HepG2 (cell line): ENCODE measurements around the gene DUSP16. TPM values are rescaled to one million over a fixed set of nuclear protein-coding genes. Genes with fewer than 3 reads are reported as not detected.

Experiments used
- ATF1 ChIP-seq: IDR thresholded peaks from 2 replicates; pipeline ENCODE4 v1.6.1; 2016; ENCODE audit warnings: mild to moderate bottlenecking, control low read depth
- CREM ChIP-seq, 2 experiments: sonication (generic) in 1 of 2; formaldehyde crosslinking in 1 of 2; IDR thresholded peaks; 2 replicates each; pipeline versions ENCODE4 v1.4.0 to v1.6.1; 2016 to 2020; ENCODE audit warnings: antibody characterized with exemption in 1 of 2, mild to moderate bottlenecking in 1 of 2, missing genetic modification reagents in 1 of 2
- ELF3 ChIP-seq: IDR thresholded peaks from 2 replicates; pipeline ENCODE4 v1.6.1; 2016; ENCODE audit warnings: missing genetic modification reagents, missing compliant biosample characterization
- HNF1B ChIP-seq: sonication (generic); formaldehyde crosslinking; IDR thresholded peaks from 2 replicates; pipeline ENCODE4 v1.5.1; 2020; ENCODE audit warnings: mild to moderate bottlenecking, moderate library complexity, missing genetic modification reagents
- HOXA3 ChIP-seq: sonication (generic); formaldehyde crosslinking; IDR thresholded peaks from 2 replicates; pipeline ENCODE4 v1.5.0; 2020; ENCODE audit warnings: missing genetic modification reagents
- KLF13 ChIP-seq: sonication (generic); formaldehyde crosslinking; IDR thresholded peaks from 2 replicates; pipeline ENCODE4 v1.4.0; 2020; ENCODE audit warnings: mild to moderate bottlenecking, missing genetic modification reagents
- MXD3 ChIP-seq: IDR thresholded peaks from 2 replicates; pipeline ENCODE4 v1.6.1; 2016; ENCODE audit warnings: mild to moderate bottlenecking, missing biosample characterization, missing genetic modification reagents
- NFE2L1 ChIP-seq: sonication (generic); formaldehyde crosslinking; IDR thresholded peaks from 2 replicates; pipeline ENCODE4 v1.4.0; 2020; ENCODE audit warnings: missing genetic modification reagents, mild to moderate bottlenecking, borderline replicate concordance
- NKX3-1 ChIP-seq: sonication (generic); formaldehyde crosslinking; IDR thresholded peaks from 2 replicates; pipeline ENCODE4 v1.5.0; 2020; ENCODE audit warnings: missing genetic modification reagents
- RBM22 ChIP-seq: fragments of 200-400 bp; formaldehyde crosslinking; optimal IDR thresholded peaks from 2 replicates; pipeline ENCODE3; 2017; ENCODE audit warnings: mild to moderate bottlenecking, low read length, moderate library complexity
- SP140L ChIP-seq: sonication (generic); formaldehyde crosslinking; IDR thresholded peaks from 2 replicates; pipeline ENCODE4 v1.4.0; 2020; ENCODE audit warnings: missing genetic modification reagents, borderline replicate concordance
- SRSF1 ChIP-seq: fragments of 200-400 bp; formaldehyde crosslinking; optimal IDR thresholded peaks from 2 replicates; pipeline ENCODE3; 2017; ENCODE audit warnings: mild to moderate bottlenecking, low read depth, low read length, moderate library complexity
- STAT5B ChIP-seq: sonication (generic); formaldehyde crosslinking; IDR thresholded peaks from 2 replicates; pipeline ENCODE4 v1.4.0; 2020; ENCODE audit warnings: missing genetic modification reagents
- TP53 ChIP-seq: sonication (generic); formaldehyde crosslinking; conservative IDR thresholded peaks from 2 replicates; pipeline ENCODE4 v1.4.0; 2020; ENCODE audit warnings: missing genetic modification reagents
- ZBTB7A ChIP-seq: sonication (generic); formaldehyde crosslinking; IDR thresholded peaks from 2 replicates; pipeline ENCODE4 v1.8.0; 2022; ENCODE audit warnings: mild to moderate bottlenecking, missing genetic modification reagents
- ZKSCAN8 ChIP-seq: IDR thresholded peaks from 2 replicates; pipeline ENCODE4 v1.6.1; 2016; ENCODE audit warnings: borderline replicate concordance, missing genetic modification reagents, missing compliant biosample characterization
- ZNF205 ChIP-seq: IDR thresholded peaks from 2 replicates; pipeline ENCODE4 v1.6.1; 2018; ENCODE audit warnings: missing biosample characterization, missing genetic modification reagents
- ZNF234 ChIP-seq: sonication (generic); formaldehyde crosslinking; conservative IDR thresholded peaks from 2 replicates; pipeline ENCODE4 v1.5.1; 2020; ENCODE audit warnings: mild to moderate bottlenecking, missing genetic modification reagents
- ZNF282 ChIP-seq: fragments of 450-650 bp; IDR thresholded peaks from 2 replicates; pipeline ENCODE4 v1.6.1; 2018; ENCODE audit not compliant: partially characterized antibody
- ZNF598 ChIP-seq: sonication (generic); formaldehyde crosslinking; IDR thresholded peaks from 2 replicates; pipeline ENCODE4 v1.5.1; 2020; ENCODE audit warnings: mild to moderate bottlenecking, missing genetic modification reagents, borderline replicate concordance
- polyA plus RNA-seq, 8 experiments: library from polyadenylated mRNA; depleted of rRNA in 3 of 8; stranded (reverse) in 7 of 8; unstranded in 1 of 8; fragments of >200 nt; fragmentation: Illumina TruSeq in 4 of 8; extraction: Trizol in 4 of 8; gene quantifications; 2 replicates each; pipeline versions ENCODE4 v1.2.1 to v1.2.3, GENCODE V29; 2011 to 2016; ENCODE audit warnings: low read depth in 4 of 8, missing spikeins in 1 of 8, mixed read lengths in 1 of 8; ENCODE audit not compliant: insufficient read depth in 1 of 8
- total RNA-seq, 5 experiments: library from RNA; depleted of rRNA; stranded (reverse); fragments of >200 nt; fragmentation: Illumina TruSeq; extraction: Trizol; gene quantifications; 2 replicates each; pipeline ENCODE4 v1.2.3, GENCODE V29; 2016; ENCODE audit warnings: low read depth in 1 of 5
- TF ChIP-seq, protein P1 (sequence below): sonication (generic); formaldehyde crosslinking; IDR thresholded peaks from 2 replicates; pipeline ENCODE4 v1.8.0; 2023; ENCODE audit warnings: mild to moderate bottlenecking, missing genetic modification reagents
- TF ChIP-seq, protein P2 (sequence below): sonication (generic); formaldehyde crosslinking; conservative IDR thresholded peaks from 2 replicates; pipeline ENCODE4 v1.8.0; 2022; ENCODE audit warnings: low read depth, missing genetic modification reagents
- TF ChIP-seq, protein P3 (sequence below), 2 experiments: IDR thresholded peaks; 2 replicates each; pipeline ENCODE4 v1.6.1; 2011 to 2012; ENCODE audit warnings: low read length in 2 of 2, borderline replicate concordance in 1 of 2, low read depth in 1 of 2, mild to moderate bottlenecking in 1 of 2, moderate library complexity in 1 of 2

Gene DUSP16
- total and polyA plus RNA-seq, 2 of the 13 experiments (the other 11 are each of a cell fraction or from before 2014, with no cell fraction given): 45.7 to 46.6 TPM

- TF ChIP-seq, protein P1, sequence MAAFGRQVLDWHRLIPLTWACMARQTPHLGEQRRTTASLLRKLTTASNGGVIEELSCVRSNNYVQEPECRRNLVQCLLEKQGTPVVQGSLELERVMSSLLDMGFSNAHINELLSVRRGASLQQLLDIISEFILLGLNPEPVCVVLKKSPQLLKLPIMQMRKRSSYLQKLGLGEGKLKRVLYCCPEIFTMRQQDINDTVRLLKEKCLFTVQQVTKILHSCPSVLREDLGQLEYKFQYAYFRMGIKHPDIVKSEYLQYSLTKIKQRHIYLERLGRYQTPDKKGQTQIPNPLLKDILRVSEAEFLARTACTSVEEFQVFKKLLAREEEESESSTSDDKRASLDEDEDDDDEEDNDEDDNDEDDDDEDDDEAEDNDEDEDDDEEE (CRISPR knock-in tag): no peak
- no peak for TF ChIP-seq STAT5B (CRISPR knock-in tag)
- TF ChIP-seq NFE2L1 (CRISPR knock-in tag): no peak
- TF ChIP-seq MXD3 (CRISPR knock-in tag): no peak
- peak; percentile 75; the same call in 1 of the 2 replicates for TF ChIP-seq ZKSCAN8 (CRISPR knock-in tag)
- TF ChIP-seq TP53 (CRISPR knock-in tag): no peak
- TF ChIP-seq KLF13: no peak
- no peak for TF ChIP-seq ZNF282
- peak; percentile 86 for TF ChIP-seq RBM22
- TF ChIP-seq HNF1B (CRISPR knock-in tag): peak; percentile 90
- TF ChIP-seq HOXA3 (CRISPR knock-in tag): peak; percentile 74
- TF ChIP-seq ZBTB7A (CRISPR knock-in tag): no peak
- no peak for TF ChIP-seq ZNF234 (CRISPR knock-in tag)
- TF ChIP-seq ZNF598: no peak
- TF ChIP-seq NKX3-1: no peak; the same call in 1 of the 2 replicates
- peak; percentile 68 for TF ChIP-seq ELF3 (CRISPR knock-in tag)
- no peak for TF ChIP-seq SRSF1
- TF ChIP-seq, protein P2, sequence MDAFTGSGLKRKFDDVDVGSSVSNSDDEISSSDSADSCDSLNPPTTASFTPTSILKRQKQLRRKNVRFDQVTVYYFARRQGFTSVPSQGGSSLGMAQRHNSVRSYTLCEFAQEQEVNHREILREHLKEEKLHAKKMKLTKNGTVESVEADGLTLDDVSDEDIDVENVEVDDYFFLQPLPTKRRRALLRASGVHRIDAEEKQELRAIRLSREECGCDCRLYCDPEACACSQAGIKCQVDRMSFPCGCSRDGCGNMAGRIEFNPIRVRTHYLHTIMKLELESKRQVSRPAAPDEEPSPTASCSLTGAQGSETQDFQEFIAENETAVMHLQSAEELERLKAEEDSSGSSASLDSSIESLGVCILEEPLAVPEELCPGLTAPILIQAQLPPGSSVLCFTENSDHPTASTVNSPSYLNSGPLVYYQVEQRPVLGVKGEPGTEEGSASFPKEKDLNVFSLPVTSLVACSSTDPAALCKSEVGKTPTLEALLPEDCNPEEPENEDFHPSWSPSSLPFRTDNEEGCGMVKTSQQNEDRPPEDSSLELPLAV (CRISPR knock-in tag): no peak
- TF ChIP-seq CREM (IDR thresholded peaks at IDR 0.05): peak; percentile 90
- TF ChIP-seq CREM (CRISPR knock-in tag; IDR thresholded peaks at IDR 0.05): no peak
- TF ChIP-seq SP140L: no peak
- TF ChIP-seq, protein P3, sequence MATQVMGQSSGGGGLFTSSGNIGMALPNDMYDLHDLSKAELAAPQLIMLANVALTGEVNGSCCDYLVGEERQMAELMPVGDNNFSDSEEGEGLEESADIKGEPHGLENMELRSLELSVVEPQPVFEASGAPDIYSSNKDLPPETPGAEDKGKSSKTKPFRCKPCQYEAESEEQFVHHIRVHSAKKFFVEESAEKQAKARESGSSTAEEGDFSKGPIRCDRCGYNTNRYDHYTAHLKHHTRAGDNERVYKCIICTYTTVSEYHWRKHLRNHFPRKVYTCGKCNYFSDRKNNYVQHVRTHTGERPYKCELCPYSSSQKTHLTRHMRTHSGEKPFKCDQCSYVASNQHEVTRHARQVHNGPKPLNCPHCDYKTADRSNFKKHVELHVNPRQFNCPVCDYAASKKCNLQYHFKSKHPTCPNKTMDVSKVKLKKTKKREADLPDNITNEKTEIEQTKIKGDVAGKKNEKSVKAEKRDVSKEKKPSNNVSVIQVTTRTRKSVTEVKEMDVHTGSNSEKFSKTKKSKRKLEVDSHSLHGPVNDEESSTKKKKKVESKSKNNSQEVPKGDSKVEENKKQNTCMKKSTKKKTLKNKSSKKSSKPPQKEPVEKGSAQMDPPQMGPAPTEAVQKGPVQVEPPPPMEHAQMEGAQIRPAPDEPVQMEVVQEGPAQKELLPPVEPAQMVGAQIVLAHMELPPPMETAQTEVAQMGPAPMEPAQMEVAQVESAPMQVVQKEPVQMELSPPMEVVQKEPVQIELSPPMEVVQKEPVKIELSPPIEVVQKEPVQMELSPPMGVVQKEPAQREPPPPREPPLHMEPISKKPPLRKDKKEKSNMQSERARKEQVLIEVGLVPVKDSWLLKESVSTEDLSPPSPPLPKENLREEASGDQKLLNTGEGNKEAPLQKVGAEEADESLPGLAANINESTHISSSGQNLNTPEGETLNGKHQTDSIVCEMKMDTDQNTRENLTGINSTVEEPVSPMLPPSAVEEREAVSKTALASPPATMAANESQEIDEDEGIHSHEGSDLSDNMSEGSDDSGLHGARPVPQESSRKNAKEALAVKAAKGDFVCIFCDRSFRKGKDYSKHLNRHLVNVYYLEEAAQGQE (IDR thresholded peaks at IDR 0.05; ENCODE audit: borderline replicate concordance in 1 of 2, low read depth in 1 of 2, low read length in 2 of 2): peak in 1 of 2 experiments; percentile 31; a peak in 1 of 4 replicates
- TF ChIP-seq ATF1 (CRISPR knock-in tag): 0 out of 2 replicates have a peak, but pooled peaks have one; percentile 47
- no peak for TF ChIP-seq ZNF205 (CRISPR knock-in tag)
Observed at GRCh38 chr12:12546314-12546772, 16.3 kb downstream of the DUSP16 start (continued).
